Endothelial cell of umbilical vein (primary cell): ENCODE data around the gene SEMA5A.

ENCODE experiments used
- EZH2 ChIP-seq: IDR thresholded peaks from 2 replicates; pipeline ENCODE4 v1.6.1; 2012; ENCODE audit warnings: borderline replicate concordance, low read depth, mild to moderate bottlenecking, moderate library complexity, low read length, inconsistent platforms; ENCODE audit not compliant: severe bottlenecking
- GATA2 ChIP-seq: IDR thresholded peaks from 2 replicates; pipeline ENCODE4 v1.7.0; 2011; ENCODE audit warnings: low read depth, mild to moderate bottlenecking, moderate library complexity, mixed read lengths, low read length; ENCODE audit not compliant: insufficient read length, insufficient read depth
- JUN ChIP-seq: IDR thresholded peaks from 2 replicates; pipeline ENCODE4 v1.6.1; 2011; ENCODE audit warnings: borderline replicate concordance, low read depth; ENCODE audit not compliant: insufficient read length, insufficient read depth
- MAX ChIP-seq: IDR thresholded peaks from 2 replicates; pipeline ENCODE4 v1.6.1; 2011; ENCODE audit not compliant: insufficient read depth, insufficient read length
- MYC ChIP-seq: IDR thresholded peaks from one replicate; pipeline ENCODE4 v1.6.1; 2011; ENCODE audit warnings: mild to moderate bottlenecking, low read depth, low read length
- POLR2A ChIP-seq: IDR thresholded peaks from 2 replicates; pipeline ENCODE4 v1.6.1; 2012; ENCODE audit warnings: low read depth, mild to moderate bottlenecking, control low read depth, low read length
- POLR2AphosphoS5 ChIP-seq: IDR thresholded peaks from 2 replicates; pipeline ENCODE4 v1.6.1; 2012; ENCODE audit warnings: low read depth, mild to moderate bottlenecking, control low read depth, low read length, moderate library complexity; ENCODE audit not compliant: insufficient read depth
- TF ChIP-seq, protein P1 (sequence below), 2 donors: IDR thresholded peaks; 1 replicate in 1 of 2; 2 replicates in 1 of 2; pipeline ENCODE4 v1.5.1; 2011; ENCODE audit warnings: low read length in 2 of 2, mild to moderate bottlenecking in 2 of 2, moderate library complexity in 2 of 2, control low read depth in 1 of 2, inconsistent platforms in 1 of 2, low read depth in 1 of 2; ENCODE audit not compliant: insufficient read depth in 1 of 2; ENCODE audit errors: extremely low read depth in 1 of 2

DNA sequence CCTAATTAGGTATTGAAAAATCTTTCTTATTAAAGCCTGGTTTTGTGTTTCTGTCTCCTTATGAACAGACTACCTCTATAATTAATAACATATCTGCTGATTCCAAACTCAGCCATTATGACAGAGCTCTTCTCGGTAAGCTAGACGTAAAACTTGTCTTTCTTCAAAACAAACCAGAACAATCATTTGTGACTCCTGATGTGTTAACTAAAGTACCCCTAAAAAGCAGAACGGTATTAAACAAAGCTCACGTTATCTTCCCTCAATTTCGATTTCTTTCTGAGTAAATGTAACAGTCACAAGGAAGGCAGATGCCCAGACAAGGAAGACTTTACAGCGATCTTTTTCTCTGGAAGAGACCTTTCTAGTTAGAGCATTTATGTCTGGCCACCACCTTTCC lies 1.8 kb downstream of the SEMA5A start:
- TF ChIP-seq, protein P1, sequence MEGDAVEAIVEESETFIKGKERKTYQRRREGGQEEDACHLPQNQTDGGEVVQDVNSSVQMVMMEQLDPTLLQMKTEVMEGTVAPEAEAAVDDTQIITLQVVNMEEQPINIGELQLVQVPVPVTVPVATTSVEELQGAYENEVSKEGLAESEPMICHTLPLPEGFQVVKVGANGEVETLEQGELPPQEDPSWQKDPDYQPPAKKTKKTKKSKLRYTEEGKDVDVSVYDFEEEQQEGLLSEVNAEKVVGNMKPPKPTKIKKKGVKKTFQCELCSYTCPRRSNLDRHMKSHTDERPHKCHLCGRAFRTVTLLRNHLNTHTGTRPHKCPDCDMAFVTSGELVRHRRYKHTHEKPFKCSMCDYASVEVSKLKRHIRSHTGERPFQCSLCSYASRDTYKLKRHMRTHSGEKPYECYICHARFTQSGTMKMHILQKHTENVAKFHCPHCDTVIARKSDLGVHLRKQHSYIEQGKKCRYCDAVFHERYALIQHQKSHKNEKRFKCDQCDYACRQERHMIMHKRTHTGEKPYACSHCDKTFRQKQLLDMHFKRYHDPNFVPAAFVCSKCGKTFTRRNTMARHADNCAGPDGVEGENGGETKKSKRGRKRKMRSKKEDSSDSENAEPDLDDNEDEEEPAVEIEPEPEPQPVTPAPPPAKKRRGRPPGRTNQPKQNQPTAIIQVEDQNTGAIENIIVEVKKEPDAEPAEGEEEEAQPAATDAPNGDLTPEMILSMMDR (IDR thresholded peaks at IDR 0.05; ENCODE audit: extremely low read depth in 1 of 2, insufficient read depth in 1 of 2, low read depth in 1 of 2, low read length in 2 of 2), result no peak
- TF ChIP-seq EZH2 (no peak), POLR2A (no peak), MYC (no peak), POLR2AphosphoS5 (no peak), MAX (no peak), JUN (no peak), GATA2 (no peak)
